Fibroblast of lung (primary cell): ENCODE data around the gene EXOC2. TPM values are rescaled to one million over a fixed set of nuclear protein-coding genes. Genes with fewer than 3 reads are reported as not detected.

Experiments
- DNase-seq, 2 donors: peaks; one replicate each; pipeline versions ENCODE4 v3.0.0 to v3.0.0-alpha.2; 2010; ENCODE audit warnings: low read depth in 2 of 2
- H2AFZ ChIP-seq: 2 replicates; pipeline ENCODE4 v1.5.1; 2012; ENCODE audit warnings: low read length, control low read depth, inconsistent platforms
- H3K27ac ChIP-seq: 2 replicates; pipeline ENCODE4 v1.5.1; 2011; ENCODE audit warnings: low read length, control low read depth; ENCODE audit not compliant: insufficient read depth
- H3K27me3 ChIP-seq: 2 replicates; pipeline ENCODE4 v1.5.1; 2011; ENCODE audit warnings: mild to moderate bottlenecking, low read length; ENCODE audit not compliant: control insufficient read depth, insufficient read depth
- H3K36me3 ChIP-seq: 2 replicates; pipeline ENCODE4 v1.5.1; 2011; ENCODE audit warnings: low read length; ENCODE audit not compliant: control insufficient read depth, insufficient read depth
- H3K4me1 ChIP-seq: 2 replicates; pipeline ENCODE4 v1.5.1; 2011; ENCODE audit warnings: low read length; ENCODE audit not compliant: control insufficient read depth, insufficient read depth; ENCODE audit errors: extremely low read depth
- H3K4me2 ChIP-seq: 2 replicates; pipeline ENCODE4 v1.5.1; 2011; ENCODE audit warnings: low read length, control low read depth; ENCODE audit not compliant: insufficient read depth; ENCODE audit errors: extremely low read depth
- H3K4me3 ChIP-seq, 4 experiments: fragments of 200-600 bp in 1 of 4; sonication (generic) in 1 of 4; replicated peaks in 1 of 4; 2 replicates each; pipeline ENCODE4 v1.5.1; 2011 to 2016; ENCODE audit warnings: low read length in 4 of 4, low read depth in 3 of 4, mild to moderate bottlenecking in 3 of 4, control low read depth in 2 of 4, inconsistent platforms in 1 of 4, mixed read lengths in 1 of 4; ENCODE audit not compliant: insufficient read depth in 1 of 4; ENCODE audit errors: control extremely low read depth in 1 of 4
- H3K79me2 ChIP-seq: 2 replicates; pipeline ENCODE4 v1.5.1; 2012; ENCODE audit warnings: mild to moderate bottlenecking, low read length, inconsistent platforms; ENCODE audit not compliant: control insufficient read depth, insufficient read depth
- H3K9ac ChIP-seq: 2 replicates; pipeline ENCODE4 v1.5.1; 2011; ENCODE audit warnings: mild to moderate bottlenecking, low read length, control low read depth; ENCODE audit not compliant: insufficient read depth
- H3K9me3 ChIP-seq: 2 replicates; pipeline ENCODE4 v1.5.1; 2012; ENCODE audit warnings: low read depth, low read length; ENCODE audit not compliant: control insufficient read depth, insufficient read depth
- H4K20me1 ChIP-seq: 2 replicates; pipeline ENCODE4 v1.5.1; 2011; ENCODE audit warnings: low read length; ENCODE audit not compliant: control insufficient read depth, insufficient read depth; ENCODE audit errors: extremely low read depth
- CTCF ChIP-seq, 2 donors: IDR thresholded peaks in 1 of 2; conservative IDR thresholded peaks in 1 of 2; 1 replicate in 1 of 2; 2 replicates in 1 of 2; pipeline ENCODE4 v1.5.1; 2011 to 2012; ENCODE audit warnings: low read length in 2 of 2, control low read depth in 1 of 2, inconsistent platforms in 1 of 2, low read depth in 1 of 2, mild to moderate bottlenecking in 1 of 2
- EZH2 ChIP-seq: IDR thresholded peaks from 2 replicates; pipeline ENCODE4 v1.5.1; 2012; ENCODE audit warnings: low read length, control low read depth, mild to moderate bottlenecking; ENCODE audit errors: missing control alignments
- polyA plus RNA-seq, 2 donors: library from polyadenylated mRNA; depleted of rRNA in 1 of 2; stranded (reverse) in 1 of 2; unstranded in 1 of 2; fragments of >200 nt; gene quantifications; 2 replicates each; pipeline ENCODE4 v1.2.1, GENCODE V29; 2011 to 2012; ENCODE audit warnings: missing spikeins in 1 of 2
- total RNA-seq: library from RNA; depleted of rRNA; stranded (reverse); fragments of >200 nt; gene quantifications from 2 replicates; pipeline ENCODE4 v1.2.1, GENCODE V29; 2014

EXOC2 gene
- total and polyA plus RNA-seq, 2 donors (not counting 1 experiment from before 2014, with no cell fraction given): 19.7 to 42.3 TPM

- Histone ChIP-seq H2AFZ (no peak overlapping the region), H3K4me2 (no peak overlapping the region), H3K27ac (no peak overlapping the region), H3K36me3 (peaks cover 2% of the 10 kb centered on the region), H3K27me3 (no peaks in the 10 kb centered on the region), H3K79me2 (no peaks in the 10 kb centered on the region), H3K9ac (no peak overlapping the region), H3K9me3 (no peaks in the 10 kb centered on the region), H3K4me3 (no peak overlapping the region), H3K4me1 (no peaks in the 10 kb centered on the region), H4K20me1 (no peaks in the 10 kb centered on the region)
- no peak for TF ChIP-seq EZH2
- TF ChIP-seq CTCF (conservative IDR thresholded peaks at IDR 0.05 in 1 of 2, IDR thresholded peaks at IDR 0.05 in 1 of 2; ENCODE audit: low read depth in 1 of 2, low read length in 2 of 2): no peak
- DNase-seq: no peak
These were observed 208.2 kb downstream of the EXOC2 start for GRCh38 chr6:484746-485145.

DNA sequence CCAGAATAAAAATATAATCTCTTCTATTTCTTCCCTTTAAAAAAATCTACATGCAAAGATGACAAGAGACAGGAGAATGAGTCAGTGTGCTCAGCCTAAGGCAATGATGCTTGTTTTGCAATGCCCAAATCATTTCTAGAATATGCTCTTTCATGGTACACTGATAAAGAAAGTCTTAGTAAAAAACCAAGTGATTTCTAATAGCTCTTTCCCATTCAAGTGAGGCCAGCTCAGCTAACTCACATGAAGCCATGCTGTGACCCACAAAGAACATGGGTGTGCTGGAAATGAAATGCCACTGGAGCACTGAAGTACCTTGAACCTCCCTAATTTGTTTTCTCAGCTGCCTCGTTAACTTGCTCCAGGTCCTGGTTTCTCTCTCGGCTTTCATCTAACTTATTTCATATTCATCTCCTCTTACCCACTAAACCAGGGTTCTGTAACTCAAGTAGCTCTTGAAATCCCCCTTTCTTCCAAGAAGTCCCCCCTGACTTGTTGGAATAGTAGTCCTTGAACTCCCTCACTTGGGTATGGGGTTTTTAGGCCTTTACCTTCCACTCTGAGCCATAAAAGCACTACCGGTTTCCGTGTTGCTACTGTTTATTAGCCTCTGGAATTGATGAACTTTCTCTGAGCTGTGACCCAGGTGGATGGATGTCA lies 208.7 kb downstream of the EXOC2 start:
- Histone ChIP-seq H3K4me3 (no peak overlapping the region), H3K4me2 (no peak overlapping the region), H3K4me1 (no peaks in the 10 kb centered on the region), H4K20me1 (no peaks in the 10 kb centered on the region), H3K9me3 (no peaks in the 10 kb centered on the region), H3K9ac (no peak overlapping the region), H3K27me3 (no peaks in the 10 kb centered on the region), H3K27ac (no peak overlapping the region), H2AFZ (no peak overlapping the region), H3K79me2 (no peaks in the 10 kb centered on the region), H3K36me3 (peaks cover 2% of the 10 kb centered on the region)
- DNase-seq: no peak
- no peak for TF ChIP-seq EZH2
- no peak for TF ChIP-seq CTCF (conservative IDR thresholded peaks at IDR 0.05 in 1 of 2, IDR thresholded peaks at IDR 0.05 in 1 of 2; ENCODE audit: low read depth in 1 of 2, low read length in 2 of 2)

DNA sequence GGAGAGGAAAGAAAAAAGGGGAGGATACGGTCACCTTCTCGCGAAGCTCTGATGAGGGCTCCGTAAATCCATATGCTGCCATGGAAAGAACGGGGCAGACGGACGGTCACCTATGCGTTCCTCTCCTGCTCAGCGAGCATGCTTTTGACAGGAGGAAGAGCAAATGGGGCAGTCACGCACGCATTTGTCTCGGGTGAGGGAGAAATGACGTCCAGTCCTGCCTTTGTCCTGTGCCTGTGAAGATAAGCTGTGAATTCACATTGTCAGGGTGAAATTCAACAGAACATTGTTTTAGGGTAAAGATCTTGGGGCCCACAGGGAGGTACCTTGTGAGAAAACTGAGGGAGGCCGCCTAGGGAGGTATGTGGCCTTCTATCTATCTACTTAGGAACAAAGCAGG lies 217.6 kb downstream of the EXOC2 start:
- Histone ChIP-seq H3K4me1 (no peaks in the 10 kb centered on the region), H3K4me3 (no peak overlapping the region), H3K27ac (no peak overlapping the region), H3K79me2 (no peaks in the 10 kb centered on the region), H4K20me1 (no peaks in the 10 kb centered on the region), H3K27me3 (no peaks in the 10 kb centered on the region), H3K4me2 (no peak overlapping the region), H3K36me3 (no peaks in the 10 kb centered on the region), H3K9me3 (no peaks in the 10 kb centered on the region), H2AFZ (no peak overlapping the region), H3K9ac (no peak overlapping the region)
- no peak for DNase-seq
- TF ChIP-seq EZH2: no peak
- no peak for TF ChIP-seq CTCF (conservative IDR thresholded peaks at IDR 0.05 in 1 of 2, IDR thresholded peaks at IDR 0.05 in 1 of 2; ENCODE audit: low read depth in 1 of 2, low read length in 2 of 2)
